Subcutaneous preadipocyte (primary cell): ENCODE measurements around the gene PAAF1. TPM values are rescaled to one million over a fixed set of nuclear protein-coding genes. Genes with fewer than 3 reads are reported as not detected.

Source experiments
- total RNA-seq: library from RNA; depleted of rRNA; stranded (reverse); fragments of >200 nt; gene quantifications from 2 replicates; pipeline ENCODE4 v1.2.3, GENCODE V29; 2012

The PAAF1 gene
- total RNA-seq, result 9.0 and 12.5 TPM in 2 replicates

GRCh38 chr11:73876424-73877310 is at the start of gene PAAF1, which contains the start of gene COA4:
PAAF1 (plus strand) TSS chr11:73876999; CDS start chr11:73877022, 23 bp downstream.
COA4 (minus strand) TSS chr11:73876846; CDS start chr11:73873378, 3,468 bp downstream.

GRCh38 chr11:73950869-73951710 is 74.3 kb downstream of the PAAF1 start, which contains the start of gene DNAJB13:
DNAJB13 (plus strand) TSS chr11:73951026; CDS start chr11:73951070, 44 bp downstream.

Other genes starting within 250 kb of the PAAF1 start
- under 0.01 TPM in 1 of 2 replicates, not detected in the other for gene PLEKHB1, start 230.4 kb upstream of the PAAF1 start, total RNA-seq
- gene RAB6A, start 115.9 kb upstream of the PAAF1 start, total RNA-seq, result 82.7 and 111 TPM in 2 replicates
- gene MRPL48, start 89.1 kb upstream of the PAAF1 start, total RNA-seq, result 14.7 and 19.0 TPM in 2 replicates
- gene COA4, start 153 bp upstream of the PAAF1 start, total RNA-seq, result 77.4 and 100 TPM in 2 replicates
- not detected in 2 replicates for gene DNAJB13, start 74.0 kb downstream of the PAAF1 start, total RNA-seq
- 0.37 and 0.59 TPM in 2 replicates for gene UCP2, start 105.8 kb downstream of the PAAF1 start, total RNA-seq
- 0.73 and 0.78 TPM in 2 replicates for gene UCP3, start 132.1 kb downstream of the PAAF1 start, total RNA-seq